Measurements from ENCODE around the gene MTX1.

- no peak for TF ChIP-seq CTCF (IDR thresholded peaks at IDR 0.05; ENCODE audit: insufficient read depth, low read length)
- no peak for TF ChIP-seq POLR2AphosphoS5 (IDR thresholded peaks at IDR 0.05; ENCODE audit: low read depth)
- TF ChIP-seq REST (IDR thresholded peaks at IDR 0.05; ENCODE audit: insufficient replicate concordance, low read depth): no peak
Observed at GRCh38 chr1:155184835-155185782, 23.4 kb upstream of the MTX1 start.

Measured in HL-60 (cell line).